ENCODE results near the gene SAMD10. TPM values are rescaled to one million over a fixed set of nuclear protein-coding genes. Genes with fewer than 3 reads are reported as not detected.

SAMD10 gene
- polyA plus RNA-seq, 1 donor, result 5.0 TPM

DNA sequence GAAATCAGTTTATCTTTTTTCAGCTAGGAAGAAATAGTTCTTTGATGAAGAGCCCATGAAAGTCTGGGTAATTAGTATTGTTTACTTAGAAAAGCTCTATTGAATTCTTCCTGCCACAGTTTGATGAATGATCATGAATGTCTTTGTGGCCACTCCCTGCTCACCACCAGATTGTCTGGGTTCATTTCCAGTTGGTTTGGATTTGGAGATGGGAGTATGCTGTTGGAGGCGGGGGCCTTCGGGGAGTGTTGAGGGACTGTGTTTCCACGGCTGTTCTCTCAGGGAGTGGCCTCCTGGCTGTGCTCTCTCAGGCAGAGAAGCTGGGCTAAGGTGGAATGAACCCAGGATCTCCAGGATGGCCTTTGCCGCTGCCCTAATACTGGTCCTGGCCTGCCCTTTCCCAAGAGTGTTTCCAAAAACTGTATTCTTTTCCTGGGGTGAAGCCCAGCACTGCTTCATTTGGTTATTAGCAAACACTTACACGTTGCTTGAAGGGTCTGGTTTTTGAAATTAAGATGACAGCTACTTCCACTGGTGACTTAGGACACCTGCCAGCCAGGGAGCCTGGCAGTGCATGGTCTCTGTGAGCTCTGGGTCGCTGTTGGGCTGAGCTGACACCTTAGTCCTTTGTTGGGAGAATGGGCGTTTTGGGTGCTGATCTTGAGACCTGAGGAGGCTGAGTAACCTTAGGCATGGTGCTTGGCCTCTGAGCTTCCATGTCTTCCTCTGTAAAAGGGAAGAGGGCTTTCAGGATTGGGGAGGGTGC is 24.7 kb upstream of the SAMD10 start:
- Histone ChIP-seq H3K27me3 (ENCODE audit: control insufficient read depth, insufficient read depth, low read length) (no peaks in the 10 kb centered on the region), H3K9me3 (ENCODE audit: control insufficient read depth, low read depth, low read length) (peaks cover 6% of the 10 kb centered on the region), H3K4me3 (ENCODE audit: low read length) (no peak overlapping the region), H3K27ac (ENCODE audit: low read length) (no peak overlapping the region), H3K36me3 (ENCODE audit: control insufficient read depth, insufficient read depth, low read length) (peaks cover 73% of the 10 kb centered on the region), H3K4me1 (ENCODE audit: control insufficient read depth, insufficient read depth, low read length) (no peaks in the 10 kb centered on the region)
- DNase-seq, result no peak
- WGBS (ENCODE audit: insufficient coverage, low lambda C conversion rate), result no CpG with 5 or more reads among the region's 7 CpGs

DNA sequence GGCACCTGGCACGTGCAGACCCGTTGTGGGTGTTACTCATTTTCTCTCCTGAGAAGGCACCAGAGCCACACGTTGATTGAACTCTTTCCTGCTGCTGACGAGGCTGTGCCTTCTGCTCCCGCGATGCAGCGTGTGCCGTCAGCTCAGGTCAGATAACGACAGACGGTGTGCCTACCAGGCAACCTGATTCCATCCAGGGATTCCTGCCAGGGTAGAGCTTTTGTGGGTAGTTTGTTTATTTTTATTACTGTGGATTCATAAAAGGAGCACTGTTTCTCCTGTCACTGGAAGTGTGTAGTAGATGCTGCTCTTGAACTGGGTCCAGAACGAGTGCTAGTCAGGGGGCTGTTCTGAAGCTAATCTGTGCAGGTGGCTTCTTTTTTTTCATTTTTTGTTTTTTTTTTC is 22.2 kb upstream of the SAMD10 start:
- H3K36me3 ChIP-seq (ENCODE audit: control insufficient read depth, insufficient read depth, low read length), result peaks cover 76% of the 10 kb centered on the region
- WGBS (ENCODE audit: insufficient coverage, low lambda C conversion rate), result no CpG with 5 or more reads among the region's 11 CpGs
- DNase-seq, result no peak

DNA sequence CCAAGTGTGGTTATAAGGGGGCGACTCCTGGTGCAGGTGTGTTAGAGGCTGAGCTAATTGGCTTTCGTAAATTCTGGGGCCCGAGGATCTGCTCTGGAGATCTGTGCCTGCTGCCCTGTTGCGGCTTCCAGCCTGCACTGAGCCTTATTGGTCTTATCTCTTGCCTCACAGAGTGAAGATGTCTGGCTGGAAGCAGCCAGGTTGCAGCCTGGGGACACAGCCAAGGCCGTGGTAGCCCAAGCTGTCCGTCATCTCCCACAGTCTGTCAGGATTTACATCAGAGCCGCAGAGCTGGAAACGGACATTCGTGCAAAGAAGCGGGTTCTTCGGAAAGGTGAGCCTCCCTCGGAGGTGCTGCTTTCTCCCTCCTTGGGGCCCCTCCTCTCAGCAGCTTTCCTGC is 21.5 kb upstream of the SAMD10 start:
- Histone ChIP-seq H3K27me3 (ENCODE audit: control insufficient read depth, insufficient read depth, low read length) (no peaks in the 10 kb centered on the region), H3K4me1 (ENCODE audit: control insufficient read depth, insufficient read depth, low read length) (no peaks in the 10 kb centered on the region), H3K9me3 (ENCODE audit: control insufficient read depth, low read depth, low read length) (no peaks in the 10 kb centered on the region), H3K27ac (ENCODE audit: low read length) (no peak overlapping the region), H3K4me3 (ENCODE audit: low read length) (no peak overlapping the region), H3K36me3 (ENCODE audit: control insufficient read depth, insufficient read depth, low read length) (peaks cover 78% of the 10 kb centered on the region)
- no peak for DNase-seq
- WGBS (ENCODE audit: insufficient coverage, low lambda C conversion rate), result no CpG with 5 or more reads among the region's 12 CpGs

More for the DNA sequence above, 22.2 kb upstream of the SAMD10 start:
- Histone ChIP-seq H3K4me1 (ENCODE audit: control insufficient read depth, insufficient read depth, low read length) (no peaks in the 10 kb centered on the region), H3K27ac (ENCODE audit: low read length) (no peak overlapping the region), H3K27me3 (ENCODE audit: control insufficient read depth, insufficient read depth, low read length) (no peaks in the 10 kb centered on the region), H3K4me3 (ENCODE audit: low read length) (no peak overlapping the region), H3K9me3 (ENCODE audit: control insufficient read depth, low read depth, low read length) (no peaks in the 10 kb centered on the region)

DNA sequence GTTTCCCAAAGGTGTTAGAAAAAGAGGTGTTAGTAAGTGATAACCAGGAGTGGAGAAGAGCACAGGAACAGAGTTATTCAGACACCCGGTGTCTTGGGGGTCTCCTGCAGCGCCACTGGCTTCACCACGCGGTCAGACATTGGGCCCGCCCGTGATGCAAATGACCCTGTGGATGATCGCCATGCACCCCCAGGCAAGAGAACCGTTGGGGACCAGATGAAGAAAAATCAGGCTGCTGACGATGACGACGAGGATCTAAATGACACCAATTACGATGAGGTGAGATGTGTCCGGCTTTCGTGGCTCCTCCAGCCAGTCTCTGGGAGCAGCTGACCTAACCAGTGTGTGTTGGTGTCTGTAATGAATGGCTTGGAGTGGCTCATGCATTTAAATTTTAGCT is 3.5 kb upstream of the SAMD10 start:
- H3K4me3 ChIP-seq (ENCODE audit: low read length), result no peak overlapping the region
- no peak for DNase-seq
- peaks cover 3% of the 10 kb centered on the region for H3K27me3 ChIP-seq (ENCODE audit: control insufficient read depth, insufficient read depth, low read length)
- H3K9me3 ChIP-seq (ENCODE audit: control insufficient read depth, low read depth, low read length), result peaks cover 3% of the 10 kb centered on the region
- no CpG with 5 or more reads among the region's 14 CpGs for WGBS (ENCODE audit: insufficient coverage, low lambda C conversion rate)
- H3K27ac ChIP-seq (ENCODE audit: low read length), result no peak overlapping the region
- peaks cover 37% of the 10 kb centered on the region for H3K36me3 ChIP-seq (ENCODE audit: control insufficient read depth, insufficient read depth, low read length)
- peaks cover 24% of the 10 kb centered on the region for H3K4me1 ChIP-seq (ENCODE audit: control insufficient read depth, insufficient read depth, low read length)

DNA sequence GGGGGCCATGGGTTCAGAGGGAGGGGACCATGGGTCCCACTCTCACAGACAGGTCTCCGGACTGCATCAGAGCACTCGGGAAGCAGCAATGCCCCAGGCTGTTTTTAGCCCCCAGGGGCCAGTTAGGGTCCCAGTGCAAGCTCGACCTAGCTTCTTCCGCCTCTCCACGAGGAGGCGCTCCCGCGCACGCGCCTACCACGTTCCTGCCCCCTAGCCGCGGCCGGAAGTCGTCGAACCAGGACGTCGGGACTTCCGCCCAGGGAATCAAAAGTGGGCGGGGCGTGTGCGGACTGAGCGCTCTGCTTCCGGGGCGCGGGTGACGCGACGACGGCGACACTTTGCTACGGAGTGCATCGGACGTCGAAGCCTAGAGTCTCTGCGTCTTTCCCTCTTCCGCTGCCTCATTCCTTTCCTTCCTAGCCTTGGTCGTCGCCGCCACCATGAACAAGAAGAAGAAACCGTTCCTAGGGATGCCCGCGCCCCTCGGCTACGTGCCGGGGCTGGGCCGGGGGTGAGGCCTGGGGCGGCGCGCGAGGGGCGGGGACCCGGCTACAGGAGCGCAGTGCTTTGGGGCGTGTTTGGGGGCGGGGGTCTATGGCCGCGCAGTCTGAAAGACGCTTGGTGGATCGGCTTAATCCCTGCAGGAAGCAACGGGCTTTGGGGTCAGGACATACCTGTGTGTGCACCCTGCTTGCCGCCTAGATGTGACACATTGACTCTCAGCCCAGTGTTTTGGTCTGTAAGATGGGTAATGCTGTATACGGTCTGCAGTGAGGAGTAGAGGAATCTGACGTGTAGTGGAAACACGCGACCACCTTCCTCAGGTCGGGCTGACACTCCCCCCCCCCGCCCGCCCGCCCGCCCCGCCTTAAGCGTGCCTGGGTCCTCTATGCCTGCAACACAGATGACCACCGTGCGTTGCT is 1.6 kb upstream of the SAMD10 start, which contains the start of gene PRPF6:
TSS of gene PRPF6 (plus strand) at position 327 of the 923 bp plus-strand sequence. CDS start at position 441, 114 bp downstream.
- DNase-seq, result peak; percentile 96
- Histone ChIP-seq H3K27ac (ENCODE audit: low read length) (peak within 1 kb of the TSS; percentile 66), H3K4me1 (ENCODE audit: control insufficient read depth, insufficient read depth, low read length) (peaks cover 24% of the 10 kb centered on the region), H3K4me3 (ENCODE audit: low read length) (peak within 1 kb of the TSS; percentile 72), H3K9me3 (ENCODE audit: control insufficient read depth, low read depth, low read length) (peaks cover 3% of the 10 kb centered on the region), H3K36me3 (ENCODE audit: control insufficient read depth, insufficient read depth, low read length) (peaks cover 29% of the 10 kb centered on the region), H3K27me3 (ENCODE audit: control insufficient read depth, insufficient read depth, low read length) (peaks cover 4% of the 10 kb centered on the region)
- WGBS (ENCODE audit: insufficient coverage, low lambda C conversion rate), result no CpG with 5 or more reads among the region's 75 CpGs

- H3K27ac ChIP-seq (ENCODE audit: low read length), result peak overlapping the region; percentile 66
- peaks cover 24% of the 10 kb centered on the region for H3K4me1 ChIP-seq (ENCODE audit: control insufficient read depth, insufficient read depth, low read length)
- WGBS (ENCODE audit: insufficient coverage, low lambda C conversion rate), result no CpG with 5 or more reads among the region's 15 CpGs
- H3K9me3 ChIP-seq (ENCODE audit: control insufficient read depth, low read depth, low read length), result peaks cover 3% of the 10 kb centered on the region
- peaks cover 4% of the 10 kb centered on the region for H3K27me3 ChIP-seq (ENCODE audit: control insufficient read depth, insufficient read depth, low read length)
- DNase-seq, result no peak
- H3K36me3 ChIP-seq (ENCODE audit: control insufficient read depth, insufficient read depth, low read length), result peaks cover 25% of the 10 kb centered on the region
- H3K4me3 ChIP-seq (ENCODE audit: low read length), result peak overlapping the region; percentile 72
Measured at GRCh38 chr20:63980317-63980805, 919 bp upstream of the SAMD10 start.

DNA sequence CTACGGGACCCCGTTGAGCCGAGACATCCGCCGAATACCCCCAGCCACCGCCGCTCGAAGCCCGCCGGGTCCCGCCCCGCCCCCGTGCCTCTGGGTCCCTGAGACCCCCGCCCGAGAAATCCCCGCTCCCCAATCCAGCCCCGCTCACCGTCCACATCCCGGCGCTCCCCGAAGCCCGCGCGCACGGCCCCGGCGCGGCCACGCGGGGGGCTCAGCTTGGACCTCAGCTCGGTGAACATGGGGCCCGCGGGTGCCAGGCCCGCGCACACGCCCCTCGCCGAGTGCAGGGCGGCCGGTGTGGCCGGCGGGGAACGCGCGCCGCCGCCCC is 249 bp downstream of the SAMD10 start:
- H3K4me1 ChIP-seq (ENCODE audit: control insufficient read depth, insufficient read depth, low read length), result peaks cover 24% of the 10 kb centered on the region
- peaks cover 4% of the 10 kb centered on the region for H3K27me3 ChIP-seq (ENCODE audit: control insufficient read depth, insufficient read depth, low read length)
- H3K36me3 ChIP-seq (ENCODE audit: control insufficient read depth, insufficient read depth, low read length), result peaks cover 13% of the 10 kb centered on the region
- peak overlapping the region; percentile 80 for H3K4me3 ChIP-seq (ENCODE audit: low read length)
- peaks cover 3% of the 10 kb centered on the region for H3K9me3 ChIP-seq (ENCODE audit: control insufficient read depth, low read depth, low read length)
- no peak for DNase-seq
- WGBS (ENCODE audit: insufficient coverage, low lambda C conversion rate), result no CpG with 5 or more reads among the region's 47 CpGs
- peak overlapping the region; percentile 21 for H3K27ac ChIP-seq (ENCODE audit: low read length)

DNA sequence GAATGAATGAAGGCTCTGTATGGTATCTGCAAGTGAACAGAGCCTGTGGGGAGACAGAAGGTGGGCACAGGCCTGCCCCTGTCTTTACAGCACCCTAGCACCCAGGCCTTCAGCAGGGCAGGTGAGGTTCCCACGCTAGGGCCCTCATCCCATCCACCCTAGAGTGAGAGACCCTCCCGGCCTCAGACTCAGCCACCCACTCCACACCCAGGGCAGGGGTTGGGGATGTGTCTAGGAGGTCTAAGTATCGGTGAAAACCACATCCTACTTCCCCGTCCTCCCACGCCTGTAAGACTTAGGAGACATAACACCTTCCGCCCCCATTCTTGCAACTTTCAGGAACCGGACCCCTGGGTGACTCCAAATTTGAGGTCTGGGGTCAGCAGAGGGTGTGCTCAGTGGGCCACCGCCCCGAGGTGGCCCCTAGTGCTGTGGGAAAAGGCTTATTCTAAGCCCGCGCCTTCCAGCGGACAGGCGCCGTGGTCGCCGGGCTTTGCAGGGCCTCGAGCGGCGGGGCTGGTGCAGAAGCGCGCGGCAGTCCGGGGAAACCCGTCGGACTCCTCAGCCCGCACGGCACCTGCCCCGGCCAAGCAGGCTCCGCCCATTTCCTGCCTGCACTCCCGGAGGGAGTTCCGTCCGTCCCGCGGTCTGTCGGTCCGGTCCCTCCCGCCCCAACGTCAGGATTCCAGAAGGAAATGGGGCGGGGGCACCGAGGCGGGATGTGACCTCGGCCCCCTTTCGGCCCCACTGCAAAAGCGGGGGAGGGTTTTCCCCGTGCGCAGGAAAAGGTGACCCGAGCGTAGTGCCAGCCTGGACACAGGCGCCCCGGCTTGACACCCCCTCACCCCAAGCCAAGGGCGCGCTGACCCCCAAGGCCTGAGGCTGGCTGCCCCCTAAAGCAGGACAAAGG is 868 bp downstream of the SAMD10 start:
- peaks cover 4% of the 10 kb centered on the region for H3K27me3 ChIP-seq (ENCODE audit: control insufficient read depth, insufficient read depth, low read length)

DNA sequence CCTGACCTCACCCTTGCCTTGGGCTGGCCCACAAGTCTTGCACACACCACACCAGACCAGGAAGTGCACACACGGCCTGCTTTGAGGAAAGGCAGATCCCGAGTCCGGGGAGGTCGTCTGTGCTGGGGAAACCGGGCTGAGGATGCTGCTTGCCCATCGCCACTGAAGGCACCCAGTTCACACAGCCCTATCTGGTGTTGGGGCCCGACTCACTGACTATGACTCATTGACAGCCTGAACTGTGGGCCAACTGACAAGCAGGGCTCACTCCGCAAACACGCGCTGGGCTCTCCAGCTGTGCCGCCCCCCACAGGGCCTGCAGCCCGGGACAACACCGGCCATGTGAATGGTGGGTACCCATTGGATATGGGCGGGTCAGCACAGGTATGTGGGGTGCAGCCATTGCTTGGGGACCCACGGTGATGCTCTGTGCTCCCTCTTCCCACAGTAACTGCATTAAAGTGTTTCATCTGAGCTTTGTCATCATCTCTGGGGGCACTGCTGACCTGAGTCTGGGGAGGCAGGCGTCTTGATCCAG is 1.6 kb downstream of the SAMD10 start:
- peak in 1 of 2 donors; percentile 52 for DNase-seq
- no CpG with 5 or more reads among the region's 16 CpGs for WGBS (ENCODE audit: insufficient coverage, low lambda C conversion rate)
- H3K27ac ChIP-seq (ENCODE audit: low read length), result no peak overlapping the region
- peaks cover 5% of the 10 kb centered on the region for H3K36me3 ChIP-seq (ENCODE audit: control insufficient read depth, insufficient read depth, low read length)
- H3K4me3 ChIP-seq (ENCODE audit: low read length), result no peak overlapping the region
- peaks cover 4% of the 10 kb centered on the region for H3K27me3 ChIP-seq (ENCODE audit: control insufficient read depth, insufficient read depth, low read length)
- H3K9me3 ChIP-seq (ENCODE audit: control insufficient read depth, low read depth, low read length), result peaks cover 3% of the 10 kb centered on the region
- H3K4me1 ChIP-seq (ENCODE audit: control insufficient read depth, insufficient read depth, low read length), result peaks cover 27% of the 10 kb centered on the region

More for the DNA sequence above, 868 bp downstream of the SAMD10 start:
- H3K9me3 ChIP-seq (ENCODE audit: control insufficient read depth, low read depth, low read length), result peaks cover 3% of the 10 kb centered on the region
- H3K27ac ChIP-seq (ENCODE audit: low read length), result peak overlapping the region; percentile 21
- WGBS (ENCODE audit: insufficient coverage, low lambda C conversion rate), result no CpG with 5 or more reads among the region's 52 CpGs
- peaks cover 10% of the 10 kb centered on the region for H3K36me3 ChIP-seq (ENCODE audit: control insufficient read depth, insufficient read depth, low read length)
- peak overlapping the region; percentile 80 for H3K4me3 ChIP-seq (ENCODE audit: low read length)
- H3K4me1 ChIP-seq (ENCODE audit: control insufficient read depth, insufficient read depth, low read length), result peaks cover 25% of the 10 kb centered on the region
- DNase-seq, result peak; percentile 62 to 80

Measured in large intestine (tissue), 3 donors.